H9 (cell line): ENCODE results near the gene XPR1. TPM values are rescaled to one million over a fixed set of nuclear protein-coding genes. Genes with fewer than 3 reads are reported as not detected.

Experiments used
- DNase-seq: peaks from one replicate; pipeline ENCODE4 v3.0.0-alpha.2; 2017
- H2AFZ ChIP-seq: one replicate; pipeline ENCODE4 v1.6.1; 2013; ENCODE audit warnings: mild to moderate bottlenecking, low read length, control low read depth, moderate library complexity
- H2AK5ac ChIP-seq: 2 replicates; pipeline ENCODE4 v1.6.1; 2013; ENCODE audit warnings: low read length, control low read depth, mixed read lengths; ENCODE audit not compliant: insufficient read length
- H2BK120ac ChIP-seq: one replicate; pipeline ENCODE4 v1.6.1; 2013; ENCODE audit warnings: low read depth, mild to moderate bottlenecking, low read length, control low read depth, inconsistent platforms; ENCODE audit not compliant: poor library complexity, severe bottlenecking
- H2BK12ac ChIP-seq: 2 replicates; pipeline ENCODE4 v1.6.1; 2013; ENCODE audit warnings: low read length, control low read depth, mixed read lengths, low read depth; ENCODE audit not compliant: insufficient read length
- H2BK15ac ChIP-seq: 2 replicates; pipeline ENCODE4 v1.6.1; 2013; ENCODE audit warnings: low read depth, low read length, control low read depth
- H2BK20ac ChIP-seq: one replicate; pipeline ENCODE4 v1.6.1; 2013; ENCODE audit warnings: low read depth, mild to moderate bottlenecking, low read length, control low read depth, inconsistent platforms; ENCODE audit not compliant: poor library complexity, severe bottlenecking
- H2BK5ac ChIP-seq: 2 replicates; pipeline ENCODE4 v1.6.1; 2013; ENCODE audit warnings: low read length, control low read depth, mixed read lengths; ENCODE audit not compliant: insufficient read length
- H3K14ac ChIP-seq: 2 replicates; pipeline ENCODE4 v1.6.1; 2013; ENCODE audit warnings: low read length, control low read depth; ENCODE audit not compliant: insufficient read depth
- H3K18ac ChIP-seq: 2 replicates; pipeline ENCODE4 v1.6.1; 2013; ENCODE audit warnings: low read depth, mild to moderate bottlenecking, mixed read lengths, low read length, control low read depth; ENCODE audit not compliant: insufficient read length
- H3K23ac ChIP-seq: 2 replicates; pipeline ENCODE4 v1.6.1; 2013; ENCODE audit warnings: low read length, control low read depth, mixed read lengths, low read depth; ENCODE audit not compliant: insufficient read length
- H3K23me2 ChIP-seq: 2 replicates; pipeline ENCODE4 v1.6.1; 2013; ENCODE audit warnings: low read depth, mild to moderate bottlenecking, mixed read lengths, low read length, control low read depth; ENCODE audit not compliant: insufficient read length, poor library complexity, severe bottlenecking
- H3K27ac ChIP-seq: 2 replicates; pipeline ENCODE4 v1.5.1; 2013; ENCODE audit warnings: low read length, control low read depth, mixed read lengths, low read depth; ENCODE audit not compliant: insufficient read length
- H3K27me3 ChIP-seq: 2 replicates; pipeline ENCODE4 v1.6.1; 2013; ENCODE audit warnings: low read length, control low read depth, inconsistent platforms; ENCODE audit not compliant: insufficient read depth
- H3K4ac ChIP-seq: 2 replicates; pipeline ENCODE4 v1.6.1; 2013; ENCODE audit warnings: low read depth, mild to moderate bottlenecking, control low read depth, inconsistent platforms, low read length, moderate library complexity
- H3K4me1 ChIP-seq: 2 replicates; pipeline ENCODE4 v1.6.1; 2013; ENCODE audit warnings: low read length, control low read depth, inconsistent platforms; ENCODE audit not compliant: insufficient read depth
- H3K4me2 ChIP-seq: 2 replicates; pipeline ENCODE4 v1.6.1; 2013; ENCODE audit warnings: low read length, control low read depth, mixed read lengths; ENCODE audit not compliant: insufficient read length, insufficient read depth
- H3K56ac ChIP-seq: 2 replicates; pipeline ENCODE4 v1.6.1; 2013; ENCODE audit warnings: low read depth, mild to moderate bottlenecking, mixed read lengths, low read length, control low read depth; ENCODE audit not compliant: insufficient read length
- H3K79me1 ChIP-seq: 2 replicates; pipeline ENCODE4 v1.6.1; 2013; ENCODE audit warnings: low read depth, mild to moderate bottlenecking, moderate library complexity, low read length, control low read depth, inconsistent platforms; ENCODE audit not compliant: insufficient read depth, poor library complexity, severe bottlenecking
- H3K79me2 ChIP-seq: 2 replicates; pipeline ENCODE4 v1.6.1; 2013; ENCODE audit warnings: low read length, control low read depth, inconsistent platforms; ENCODE audit not compliant: insufficient read depth
- H3K9ac ChIP-seq: 2 replicates; pipeline ENCODE4 v1.6.1; 2013; ENCODE audit warnings: low read length, control low read depth, mixed read lengths; ENCODE audit not compliant: insufficient read length; ENCODE audit errors: extremely low read depth
- H3K9me3 ChIP-seq: one replicate; pipeline ENCODE4 v1.6.1; 2013; ENCODE audit warnings: low read depth, low read length, inconsistent platforms; ENCODE audit not compliant: control insufficient read depth
- H3T11ph ChIP-seq: one replicate; pipeline ENCODE4 v1.6.1; 2013; ENCODE audit warnings: mild to moderate bottlenecking, low read length, control low read depth, inconsistent platforms
- H4K20me1 ChIP-seq: one replicate; pipeline ENCODE4 v1.6.1; 2013; ENCODE audit not compliant: control insufficient read depth, insufficient read length, insufficient read depth
- H4K5ac ChIP-seq: 2 replicates; pipeline ENCODE4 v1.6.1; 2013; ENCODE audit warnings: low read depth, mild to moderate bottlenecking, mixed read lengths, low read length, control low read depth; ENCODE audit not compliant: insufficient read length
- H4K8ac ChIP-seq: replicated peaks from 2 replicates; pipeline ENCODE4 v1.6.1; 2013; ENCODE audit warnings: low read length, control low read depth, mixed read lengths, low read depth; ENCODE audit not compliant: insufficient read length
- H4K91ac ChIP-seq: 2 replicates; pipeline ENCODE4 v1.6.1; 2013; ENCODE audit warnings: low read depth, mild to moderate bottlenecking, moderate library complexity, mixed read lengths, low read length, control low read depth; ENCODE audit not compliant: insufficient read length
- H3K27ac Mint-ChIP-seq, 3 experiments: 2 replicates in 2 of 3; 3 replicates in 1 of 3; pipeline ENCODE4 v1.8.0; 2020 to 2021; ENCODE audit warnings: mixed read lengths in 3 of 3, mild to moderate bottlenecking in 1 of 3, moderate library complexity in 1 of 3
- H3K27me3 Mint-ChIP-seq: 2 replicates; pipeline ENCODE4 v1.8.0; 2021; ENCODE audit warnings: low read depth, mild to moderate bottlenecking, moderate library complexity, mixed read lengths
- H3K36me3 Mint-ChIP-seq, 3 experiments: 2 replicates in 2 of 3; 3 replicates in 1 of 3; pipeline ENCODE4 v1.8.0; 2020 to 2021; ENCODE audit warnings: low read depth in 3 of 3, mixed read lengths in 3 of 3; ENCODE audit not compliant: insufficient read depth in 1 of 3
- H3K4me1 Mint-ChIP-seq, 2 experiments: 2 replicates each; pipeline ENCODE4 v1.8.0; 2020; ENCODE audit warnings: mixed read lengths in 2 of 2
- H3K4me3 Mint-ChIP-seq, 2 experiments: 2 replicates in 1 of 2; 3 replicates in 1 of 2; pipeline ENCODE4 v1.8.0; 2020 to 2021; ENCODE audit warnings: mild to moderate bottlenecking in 2 of 2, mixed read lengths in 2 of 2, moderate library complexity in 1 of 2
- H3K9me3 Mint-ChIP-seq, 2 experiments: 2 replicates in 1 of 2; 3 replicates in 1 of 2; pipeline ENCODE4 v1.8.0; 2020; ENCODE audit warnings: mild to moderate bottlenecking in 2 of 2, mixed read lengths in 2 of 2, moderate library complexity in 1 of 2
- WGBS: extraction: QIAGEN DNeasy Blood & Tissue Kit; methylation state at CpG from one replicate; pipeline ENCODE4 v1.1.7; 2013; ENCODE audit warnings: missing lambda C conversion rate, low lambda C conversion rate, mixed read lengths; ENCODE audit not compliant: insufficient read length; ENCODE audit errors: extremely low coverage; 5-methylcytosine and 5-hydroxymethylcytosine counted together
- total RNA-seq: library from RNA; stranded (reverse); gene quantifications from 2 replicates; pipeline ENCODE4 v1.2.1, GENCODE V29; 2021
- TF ChIP-seq, protein P1 (sequence below): fragments of 200-600 bp; sonication (generic); conservative IDR thresholded peaks from 3 replicates; pipeline ENCODE4 v1.8.0; 2021; ENCODE audit warnings: antibody characterized with exemption, mild to moderate bottlenecking

Gene XPR1
- total RNA-seq, 1 experiment from 2014 or later, result 34.1 TPM

DNA sequence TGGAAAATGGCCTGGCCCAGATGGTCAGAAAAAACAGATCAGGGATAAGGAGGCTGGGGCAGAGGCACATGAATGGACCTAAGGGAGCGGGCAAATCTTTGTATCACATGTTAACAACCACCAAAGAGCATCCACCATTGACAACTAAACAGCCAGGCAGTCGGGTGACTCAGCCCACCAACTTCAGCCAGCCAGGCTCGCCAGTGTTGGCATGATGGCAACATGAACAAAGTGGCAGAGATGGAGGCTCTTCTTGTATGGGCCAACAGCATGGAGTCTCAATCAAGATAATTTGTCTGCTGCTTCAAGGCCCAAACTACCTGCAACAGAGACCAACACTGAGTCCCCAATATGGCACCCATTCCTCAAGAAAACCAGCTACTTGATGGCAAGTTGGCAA is 264.3 kb downstream of the XPR1 start:
- no peak overlapping the region for H3K4me3 Mint-ChIP-seq
- H2AFZ ChIP-seq, result no peak overlapping the region
- no peak overlapping the region for H3K27ac Mint-ChIP-seq

More for the DNA sequence above, 264.3 kb downstream of the XPR1 start:
- no peaks in the 10 kb centered on the region for H3K79me2 ChIP-seq
- no peak overlapping the region for H3K14ac ChIP-seq
- H3K4me1 ChIP-seq, result peaks cover 5% of the 10 kb centered on the region; the same call in 1 of the 2 replicates
- H3K9me3 ChIP-seq, result no peaks in the 10 kb centered on the region
- no peaks in the 10 kb centered on the region; a peak in 1 of 7 replicates for H3K36me3 Mint-ChIP-seq
- TF ChIP-seq, protein P1, sequence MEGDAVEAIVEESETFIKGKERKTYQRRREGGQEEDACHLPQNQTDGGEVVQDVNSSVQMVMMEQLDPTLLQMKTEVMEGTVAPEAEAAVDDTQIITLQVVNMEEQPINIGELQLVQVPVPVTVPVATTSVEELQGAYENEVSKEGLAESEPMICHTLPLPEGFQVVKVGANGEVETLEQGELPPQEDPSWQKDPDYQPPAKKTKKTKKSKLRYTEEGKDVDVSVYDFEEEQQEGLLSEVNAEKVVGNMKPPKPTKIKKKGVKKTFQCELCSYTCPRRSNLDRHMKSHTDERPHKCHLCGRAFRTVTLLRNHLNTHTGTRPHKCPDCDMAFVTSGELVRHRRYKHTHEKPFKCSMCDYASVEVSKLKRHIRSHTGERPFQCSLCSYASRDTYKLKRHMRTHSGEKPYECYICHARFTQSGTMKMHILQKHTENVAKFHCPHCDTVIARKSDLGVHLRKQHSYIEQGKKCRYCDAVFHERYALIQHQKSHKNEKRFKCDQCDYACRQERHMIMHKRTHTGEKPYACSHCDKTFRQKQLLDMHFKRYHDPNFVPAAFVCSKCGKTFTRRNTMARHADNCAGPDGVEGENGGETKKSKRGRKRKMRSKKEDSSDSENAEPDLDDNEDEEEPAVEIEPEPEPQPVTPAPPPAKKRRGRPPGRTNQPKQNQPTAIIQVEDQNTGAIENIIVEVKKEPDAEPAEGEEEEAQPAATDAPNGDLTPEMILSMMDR, result no peak
- no peak overlapping the region for H2AK5ac ChIP-seq
- DNase-seq, result no peak
- H3K79me1 ChIP-seq, result no peaks in the 10 kb centered on the region
- no peak overlapping the region for H3K27ac ChIP-seq
- no peak overlapping the region for H2BK12ac ChIP-seq
- no peak overlapping the region for H3K4me2 ChIP-seq
- H3K9me3 Mint-ChIP-seq, result no peaks in the 10 kb centered on the region; a peak in 1 of 5 replicates
- H3K18ac ChIP-seq, result no peak overlapping the region
- H2BK120ac ChIP-seq, result no peak overlapping the region
- H4K8ac ChIP-seq, result no peak overlapping the region
- H4K5ac ChIP-seq, result no peak overlapping the region
- WGBS, result no CpG with 5 or more reads among the region's 3 CpGs
- no peak overlapping the region for H3K23ac ChIP-seq
- no peaks in the 10 kb centered on the region for H3K27me3 ChIP-seq
- no peak overlapping the region for H3T11ph ChIP-seq
- H2BK15ac ChIP-seq, result no peak overlapping the region
- peaks cover 14 to 28% of the 10 kb centered on the region in 2 experiments for H3K4me1 Mint-ChIP-seq
- H2BK5ac ChIP-seq, result no peak overlapping the region
- H3K9ac ChIP-seq, result no peak overlapping the region
- no peak overlapping the region for H4K91ac ChIP-seq
- no peak overlapping the region for H3K56ac ChIP-seq
- no peaks in the 10 kb centered on the region for H3K23me2 ChIP-seq
- no peaks in the 10 kb centered on the region; the same call in 1 of the 2 replicates for H3K27me3 Mint-ChIP-seq
- no peaks in the 10 kb centered on the region for H4K20me1 ChIP-seq
- no peak overlapping the region for H2BK20ac ChIP-seq
- no peak overlapping the region for H3K4ac ChIP-seq
